Trophoblast cell (in vitro differentiated cells and primary cell): Measurements from ENCODE around the gene MKNK1. TPM values are rescaled to one million over a fixed set of nuclear protein-coding genes. Genes with fewer than 3 reads are reported as not detected.
"Not testable (repeated sequence)": the region's sequence is repeated elsewhere in the genome, so short reads cannot be mapped to it uniquely, and the experiment has no call there.

Experiments
- DNase-seq, 2 donors: peaks; one replicate each; pipeline ENCODE4 v3.0.0-alpha.2; 2016
- H2AFZ ChIP-seq: 2 replicates; pipeline ENCODE4 v1.6.1; 2013; ENCODE audit warnings: low read length, moderate library complexity, mild to moderate bottlenecking; ENCODE audit not compliant: insufficient read depth, poor library complexity
- H2AK5ac ChIP-seq: 2 replicates; pipeline ENCODE4 v1.6.1; 2013; ENCODE audit warnings: mild to moderate bottlenecking, low read length
- H2BK120ac ChIP-seq: 2 replicates; pipeline ENCODE4 v1.6.1; 2013; ENCODE audit warnings: low read length, mild to moderate bottlenecking, moderate library complexity; ENCODE audit not compliant: insufficient read depth, poor library complexity
- H2BK12ac ChIP-seq: 2 replicates; pipeline ENCODE4 v1.6.1; 2013; ENCODE audit warnings: mild to moderate bottlenecking, low read length, moderate library complexity
- H2BK5ac ChIP-seq: 2 replicates; pipeline ENCODE4 v1.6.1; 2013; ENCODE audit warnings: low read length, low read depth, moderate library complexity, mild to moderate bottlenecking; ENCODE audit not compliant: poor library complexity
- H3K14ac ChIP-seq: 2 replicates; pipeline ENCODE4 v1.6.1; 2013; ENCODE audit warnings: mild to moderate bottlenecking, low read length
- H3K18ac ChIP-seq: 2 replicates; pipeline ENCODE4 v1.6.1; 2013; ENCODE audit warnings: mild to moderate bottlenecking, low read length
- H3K23ac ChIP-seq: 2 replicates; pipeline ENCODE4 v1.6.1; 2013; ENCODE audit warnings: low read length
- H3K27ac ChIP-seq: 2 replicates; pipeline ENCODE4 v1.5.1; 2013; ENCODE audit warnings: low read depth, mild to moderate bottlenecking, inconsistent platforms, low read length, moderate library complexity
- H3K27me3 ChIP-seq: 2 replicates; pipeline ENCODE4 v1.6.1; 2013; ENCODE audit warnings: inconsistent platforms, mild to moderate bottlenecking, low read length, moderate library complexity; ENCODE audit not compliant: insufficient read depth
- H3K36me3 ChIP-seq, 2 experiments: 1 replicate in 1 of 2; 2 replicates in 1 of 2; pipeline ENCODE4 v1.6.1; 2013; ENCODE audit warnings: low read length in 2 of 2, mild to moderate bottlenecking in 2 of 2, moderate library complexity in 1 of 2; ENCODE audit not compliant: insufficient read depth in 2 of 2, control insufficient read depth in 1 of 2
- H3K4ac ChIP-seq: 2 replicates; pipeline ENCODE4 v1.6.1; 2013; ENCODE audit warnings: low read depth, mild to moderate bottlenecking, low read length, moderate library complexity
- H3K4me1 ChIP-seq, 2 experiments: 1 replicate in 1 of 2; 2 replicates in 1 of 2; pipeline ENCODE4 v1.6.1; 2013; ENCODE audit warnings: low read length in 2 of 2, mild to moderate bottlenecking in 2 of 2, moderate library complexity in 1 of 2; ENCODE audit not compliant: insufficient read depth in 2 of 2, control insufficient read depth in 1 of 2
- H3K4me2 ChIP-seq: 2 replicates; pipeline ENCODE4 v1.6.1; 2013; ENCODE audit warnings: inconsistent platforms, mild to moderate bottlenecking, low read length, moderate library complexity
- H3K4me3 ChIP-seq: 2 replicates; pipeline ENCODE4 v1.5.1; 2013; ENCODE audit warnings: mild to moderate bottlenecking, low read depth, low read length, inconsistent platforms
- H3K79me1 ChIP-seq: one replicate; pipeline ENCODE4 v1.6.1; 2013; ENCODE audit warnings: low read length
- H3K79me2 ChIP-seq: 2 replicates; pipeline ENCODE4 v1.6.1; 2013; ENCODE audit warnings: low read length, mild to moderate bottlenecking; ENCODE audit not compliant: control insufficient read depth, insufficient read depth, poor library complexity
- H3K9ac ChIP-seq: 2 replicates; pipeline ENCODE4 v1.6.1; 2013; ENCODE audit warnings: mild to moderate bottlenecking, low read length
- H3K9me3 ChIP-seq: 2 replicates; pipeline ENCODE4 v1.6.1; 2013; ENCODE audit warnings: low read depth, mild to moderate bottlenecking, control low read depth, inconsistent platforms, low read length; ENCODE audit not compliant: insufficient read depth
- H4K12ac ChIP-seq: 2 replicates; pipeline ENCODE4 v1.6.1; 2013; ENCODE audit warnings: low read depth, mild to moderate bottlenecking, low read length, moderate library complexity
- H4K8ac ChIP-seq: 2 replicates; pipeline ENCODE4 v1.6.1; 2013; ENCODE audit warnings: low read depth, mild to moderate bottlenecking, low read length, moderate library complexity
- H4K91ac ChIP-seq: one replicate; pipeline ENCODE4 v1.6.1; 2013; ENCODE audit warnings: low read depth, mild to moderate bottlenecking, low read length, moderate library complexity
- WGBS: extraction: QIAGEN DNeasy Blood & Tissue Kit; methylation state at CpG from one replicate; pipeline ENCODE4 v1.1.7; 2013; ENCODE audit warnings: missing lambda C conversion rate; ENCODE audit not compliant: insufficient read length, insufficient coverage; ENCODE audit errors: extremely low coverage; 5-methylcytosine and 5-hydroxymethylcytosine counted together
- polyA plus RNA-seq: library from polyadenylated mRNA; stranded (reverse); fragments of 200-250 nt; gene quantifications from 2 replicates; pipeline ENCODE4 v1.2.3, GENCODE V29; 2013

MKNK1 gene
- polyA plus RNA-seq, result 37.3 TPM in 2 replicates

DNA sequence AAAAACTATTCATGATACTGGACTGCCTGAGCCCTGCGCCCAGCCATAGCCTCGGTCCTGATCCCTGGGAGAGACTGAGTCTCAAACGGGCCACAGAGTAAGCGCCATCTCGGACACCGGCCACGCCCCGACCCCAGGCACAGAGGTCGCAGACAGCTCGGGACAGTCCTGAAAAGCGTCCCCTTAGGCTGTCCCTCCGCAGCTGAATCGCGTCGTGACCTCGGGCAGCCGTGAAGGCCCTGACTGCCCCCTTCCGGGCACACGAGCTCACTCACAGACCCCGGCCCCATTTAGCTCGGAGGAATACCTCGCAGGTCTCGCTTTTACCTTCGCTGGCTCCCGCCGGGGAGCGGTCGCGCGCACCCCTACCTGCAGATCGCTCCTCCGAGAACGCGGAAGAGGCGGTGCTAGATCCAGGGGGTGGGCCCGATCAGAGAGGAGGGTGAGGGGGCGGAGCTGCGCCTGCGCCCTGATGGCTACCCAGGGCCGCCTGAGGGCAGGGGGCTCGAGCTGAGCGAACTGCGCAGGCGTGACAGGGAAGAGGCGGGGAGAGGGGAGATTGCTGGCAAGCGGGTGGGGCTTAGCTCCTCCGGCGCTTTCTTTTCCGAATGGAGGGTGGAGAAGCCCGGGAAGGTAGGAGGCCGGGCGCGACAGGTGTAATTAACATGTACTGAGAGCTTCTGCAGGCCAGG, at the start of gene MKNK1:
Gene MKNK1 (minus strand): TSS at position 411 of the 692 bp plus-strand sequence. CDS start 20,941 bp downstream, outside the sequence.
- Histone ChIP-seq H2AK5ac (peak within 1 kb of the TSS; percentile 9), H3K14ac (peak within 1 kb of the TSS; percentile 86), H3K9ac (peak within 1 kb of the TSS; percentile 89), H2BK120ac (peak within 1 kb of the TSS; percentile 57), H3K27me3 (no peaks in the 10 kb centered on the region), H3K4me1 (peaks cover 8 to 12% of the 10 kb centered on the region in 2 experiments), H3K18ac (peak within 1 kb of the TSS; percentile 78), H3K27ac (peak within 1 kb of the TSS; percentile 46), H3K79me2 (peaks cover 3% of the 10 kb centered on the region), H3K4ac (peak within 1 kb of the TSS; percentile 66), H3K4me2 (peak within 1 kb of the TSS; percentile 90), H3K36me3 (peaks cover 2 to 4% of the 10 kb centered on the region in 2 experiments), H4K91ac (peak within 1 kb of the TSS; percentile 77), H2BK5ac (peak within 1 kb of the TSS; percentile 59), H3K23ac (no peak within 1 kb of the TSS), H4K8ac (peak within 1 kb of the TSS; percentile 89), H3K4me3 (peak within 1 kb of the TSS; percentile 85), H3K9me3 (peaks cover 2% of the 10 kb centered on the region), H4K12ac (peak within 1 kb of the TSS; percentile 65), H2BK12ac (peak within 1 kb of the TSS; percentile 9), H3K79me1 (peaks cover 3% of the 10 kb centered on the region), H2AFZ (peak within 1 kb of the TSS; percentile 80)
- no CpG with 5 or more reads among the region's 53 CpGs for WGBS
- peak; percentile 96 to 98 for DNase-seq

DNA sequence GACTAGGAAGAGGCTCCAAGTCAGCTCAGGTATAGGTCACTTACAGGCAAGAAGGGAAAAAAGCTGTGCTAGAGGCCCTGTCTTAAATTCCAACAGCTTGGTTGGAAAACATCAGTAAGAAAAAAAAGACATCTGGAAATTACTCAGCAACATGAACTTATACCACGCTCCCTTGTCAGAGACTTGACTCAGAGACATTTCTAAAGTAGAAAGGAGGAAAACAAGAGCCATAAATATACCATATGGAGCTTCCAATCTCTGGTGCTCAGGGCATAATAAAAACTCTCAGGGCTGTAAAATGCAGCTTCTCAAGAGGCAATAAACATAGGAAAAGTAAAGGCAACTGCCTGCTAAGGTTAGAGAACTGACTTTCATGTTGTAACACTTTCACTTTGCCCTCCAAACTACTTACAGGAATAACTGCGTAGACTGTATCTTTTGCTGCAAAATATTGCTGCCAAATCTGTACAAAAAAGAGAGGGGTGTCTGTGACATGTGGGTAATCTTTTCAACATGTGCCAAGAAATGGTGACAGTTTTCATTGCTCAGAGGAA, 49.4 kb upstream of the MKNK1 start:
- H3K4me3 ChIP-seq, result no peak overlapping the region
- H2BK12ac ChIP-seq, result no peak overlapping the region

GRCh38 chr1:46652321-46653100, 48.4 kb upstream of the MKNK1 start:
- no CpG with 5 or more reads among the region's 6 CpGs for WGBS
- no peak overlapping the region for H2BK5ac ChIP-seq

More for the DNA sequence above, 49.4 kb upstream of the MKNK1 start:
- no peak overlapping the region for H4K91ac ChIP-seq
- no peak overlapping the region for H4K12ac ChIP-seq
- H3K18ac ChIP-seq, result no peak overlapping the region
- DNase-seq, result no peak
- H3K36me3 ChIP-seq, result peaks cover 0 to 8% of the 10 kb centered on the region in 2 experiments
- no peaks in the 10 kb centered on the region for H3K4me1 ChIP-seq
- H3K4me2 ChIP-seq, result no peak overlapping the region
- H3K9ac ChIP-seq, result no peak overlapping the region
- H2AFZ ChIP-seq, result no peak overlapping the region
- no peaks in the 10 kb centered on the region for H3K79me1 ChIP-seq
- no peak overlapping the region for H3K23ac ChIP-seq
- H2BK120ac ChIP-seq, result no peak overlapping the region
- no peak overlapping the region for H3K14ac ChIP-seq
- no peak overlapping the region for H3K4ac ChIP-seq
- H2BK5ac ChIP-seq, result no peak overlapping the region
- H3K27me3 ChIP-seq, result no peaks in the 10 kb centered on the region
- H3K79me2 ChIP-seq, result no peaks in the 10 kb centered on the region
- H2AK5ac ChIP-seq, result no peak overlapping the region
- no peaks in the 10 kb centered on the region for H3K9me3 ChIP-seq
- H3K27ac ChIP-seq, result peak overlapping the region; percentile 10
- H4K8ac ChIP-seq, result no peak overlapping the region
- WGBS, result no CpG with 5 or more reads among the region's 2 CpGs

GRCh38 chr1:46651152-46651551, 47.1 kb upstream of the MKNK1 start:
- H3K4me3 ChIP-seq, result not testable (repeated sequence)

More at GRCh38 chr1:46652321-46653100, 48.4 kb upstream of the MKNK1 start:
- Histone ChIP-seq H4K91ac (no peak overlapping the region), H2BK120ac (no peak overlapping the region), H4K12ac (no peak overlapping the region), H3K27me3 (no peaks in the 10 kb centered on the region), H3K18ac (no peak overlapping the region), H3K4me1 (no peaks in the 10 kb centered on the region), H3K79me2 (no peaks in the 10 kb centered on the region), H3K9ac (no peak overlapping the region), H3K4me3 (no peak overlapping the region), H3K36me3 (peaks cover 0 to 8% of the 10 kb centered on the region in 2 experiments), H3K79me1 (no peaks in the 10 kb centered on the region), H3K23ac (no peak overlapping the region), H3K4me2 (no peak overlapping the region), H3K14ac (no peak overlapping the region), H4K8ac (no peak overlapping the region), H3K9me3 (no peaks in the 10 kb centered on the region), H2BK12ac (no peak overlapping the region), H2AFZ (no peak overlapping the region), H2AK5ac (no peak overlapping the region), H3K4ac (no peak overlapping the region), H3K27ac (no peak overlapping the region)
- peak in 1 of 2 donors; percentile 60 for DNase-seq

More at GRCh38 chr1:46651152-46651551, 47.1 kb upstream of the MKNK1 start:
- H3K79me2 ChIP-seq, H3K14ac ChIP-seq, H3K27ac ChIP-seq, H3K23ac ChIP-seq, H3K4me1 ChIP-seq, H2BK5ac ChIP-seq, DNase-seq, H2BK120ac ChIP-seq, H3K9ac ChIP-seq, H4K91ac ChIP-seq, H3K9me3 ChIP-seq, H3K4me2 ChIP-seq, H3K27me3 ChIP-seq, H4K12ac ChIP-seq, H3K18ac ChIP-seq, H2AFZ ChIP-seq, H2AK5ac ChIP-seq, H4K8ac ChIP-seq, H2BK12ac ChIP-seq, H3K4ac ChIP-seq, H3K36me3 ChIP-seq, H3K79me1 ChIP-seq: not testable (repeated sequence)
- WGBS, result no CpG with 5 or more reads among the region's 3 CpGs
